Fibroblast of mammary gland (primary cell): ENCODE results near the gene LPCAT2.

Source experiments
- DNase-seq: peaks from one replicate; pipeline ENCODE4 v3.0.0-alpha.2; 2010; ENCODE audit warnings: low read depth
- H3K4me3 ChIP-seq: 2 replicates; pipeline ENCODE4 v1.5.1; 2011; ENCODE audit warnings: low read depth, mild to moderate bottlenecking, low read length, moderate library complexity; ENCODE audit not compliant: control insufficient read depth
- TF ChIP-seq, protein P1 (sequence below): conservative IDR thresholded peaks from 2 replicates; pipeline ENCODE4 v1.5.1; 2011; ENCODE audit warnings: low read depth, low read length, inconsistent platforms; ENCODE audit not compliant: control insufficient read depth, insufficient read depth

The LPCAT2 gene

DNA sequence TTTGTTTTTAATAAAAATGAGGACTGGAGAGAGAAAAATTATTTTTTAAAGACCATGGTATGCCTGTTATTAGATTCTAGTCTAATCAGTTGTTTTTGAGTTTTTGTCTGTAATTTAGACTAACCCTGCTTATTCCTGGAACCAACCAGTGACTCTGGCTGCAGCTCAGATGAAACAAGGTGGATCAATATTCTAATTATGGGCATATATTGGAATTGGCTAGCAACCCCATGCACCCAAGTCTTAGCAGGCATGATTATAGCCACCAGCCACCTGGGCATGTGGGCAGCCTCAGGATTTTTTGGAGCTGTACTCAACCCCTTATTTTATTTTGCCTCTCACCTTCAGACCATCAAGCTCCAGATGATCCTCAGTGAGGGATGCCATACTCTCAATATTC, 125.3 kb downstream of the LPCAT2 start:
- no peak overlapping the region for H3K4me3 ChIP-seq
- no peak for DNase-seq
- TF ChIP-seq, protein P1, sequence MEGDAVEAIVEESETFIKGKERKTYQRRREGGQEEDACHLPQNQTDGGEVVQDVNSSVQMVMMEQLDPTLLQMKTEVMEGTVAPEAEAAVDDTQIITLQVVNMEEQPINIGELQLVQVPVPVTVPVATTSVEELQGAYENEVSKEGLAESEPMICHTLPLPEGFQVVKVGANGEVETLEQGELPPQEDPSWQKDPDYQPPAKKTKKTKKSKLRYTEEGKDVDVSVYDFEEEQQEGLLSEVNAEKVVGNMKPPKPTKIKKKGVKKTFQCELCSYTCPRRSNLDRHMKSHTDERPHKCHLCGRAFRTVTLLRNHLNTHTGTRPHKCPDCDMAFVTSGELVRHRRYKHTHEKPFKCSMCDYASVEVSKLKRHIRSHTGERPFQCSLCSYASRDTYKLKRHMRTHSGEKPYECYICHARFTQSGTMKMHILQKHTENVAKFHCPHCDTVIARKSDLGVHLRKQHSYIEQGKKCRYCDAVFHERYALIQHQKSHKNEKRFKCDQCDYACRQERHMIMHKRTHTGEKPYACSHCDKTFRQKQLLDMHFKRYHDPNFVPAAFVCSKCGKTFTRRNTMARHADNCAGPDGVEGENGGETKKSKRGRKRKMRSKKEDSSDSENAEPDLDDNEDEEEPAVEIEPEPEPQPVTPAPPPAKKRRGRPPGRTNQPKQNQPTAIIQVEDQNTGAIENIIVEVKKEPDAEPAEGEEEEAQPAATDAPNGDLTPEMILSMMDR, result no peak
